MM.1S (cell line): ENCODE measurements around the gene BPHL.

Experiments
- CTCF ChIP-seq: fragments of 300-600 bp; sonication (generic); IDR thresholded peaks from 2 replicates; pipeline ENCODE4 v1.5.1; 2016; ENCODE audit warnings: antibody characterized with exemption, low read length, mixed read lengths
- EZH2 ChIP-seq: fragments of 300-600 bp; sonication (generic); optimal IDR thresholded peaks from 2 replicates; pipeline ENCODE3; 2017; ENCODE audit warnings: low read depth, mild to moderate bottlenecking, antibody characterized with exemption, low read length, mixed read lengths
- EZH2phosphoT487 ChIP-seq: fragments of 300-600 bp; sonication (generic); IDR thresholded peaks from 2 replicates; pipeline ENCODE4 v1.6.1; 2018; ENCODE audit warnings: antibody characterized with exemption, low read length

DNA sequence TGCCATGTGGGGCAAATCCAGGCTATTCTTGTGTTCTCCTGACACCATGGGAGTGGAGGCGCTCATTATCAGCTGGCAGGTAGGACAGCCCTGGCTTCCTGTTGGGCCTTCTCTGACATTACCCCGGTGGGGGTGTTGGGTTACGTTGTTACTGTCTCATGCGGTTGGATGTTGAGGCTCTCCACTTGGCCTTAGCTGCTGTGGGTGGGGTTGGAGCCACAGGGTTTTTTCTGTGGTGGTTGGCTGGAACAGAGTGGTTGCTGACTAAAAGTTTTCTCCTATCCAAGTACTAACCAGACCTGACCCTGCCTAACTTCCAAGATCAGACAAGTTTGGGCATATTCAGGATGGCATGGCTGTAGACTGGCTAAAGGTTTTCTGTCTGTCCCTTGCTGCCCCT is 30.1 kb upstream of the BPHL start:
- no peak for TF ChIP-seq CTCF
- no peak for TF ChIP-seq EZH2
- no peak for TF ChIP-seq EZH2phosphoT487
